OCI-LY1 (cell line): ENCODE measurements around the gene OR10D3.

Experiments
- H2AFZ ChIP-seq: fragments of 200-600 bp; sonication (generic), shearing (Covaris generic); 2 replicates; pipeline ENCODE4 v1.6.0; 2014; ENCODE audit warnings: antibody characterized with exemption, mild to moderate bottlenecking, low read length
- H3F3A ChIP-seq: fragments of 200-600 bp; sonication (generic), shearing (Covaris generic); 2 replicates; pipeline ENCODE4 v1.6.0; 2014; ENCODE audit warnings: mild to moderate bottlenecking, antibody characterized with exemption, low read length, moderate library complexity; ENCODE audit not compliant: insufficient read depth
- H3K27ac ChIP-seq: fragments of 200-600 bp; sonication (generic); 2 replicates; pipeline ENCODE4 v1.5.1; 2014; ENCODE audit warnings: low read length, mixed run types, mild to moderate bottlenecking, low read depth; ENCODE audit not compliant: poor library complexity, severe bottlenecking
- H3K27me3 ChIP-seq: fragments of 200-600 bp; sonication (generic); 2 replicates; pipeline ENCODE4 v1.6.0; 2014; ENCODE audit warnings: antibody characterized with exemption, mild to moderate bottlenecking, low read length, moderate library complexity; ENCODE audit not compliant: insufficient read depth
- H3K36me3 ChIP-seq: fragments of 200-600 bp; sonication (generic); 2 replicates; pipeline ENCODE4 v1.6.1; 2014; ENCODE audit warnings: mild to moderate bottlenecking, antibody characterized with exemption, low read length, moderate library complexity, mixed read lengths; ENCODE audit not compliant: insufficient read depth
- H3K4me1 ChIP-seq: fragments of 200-600 bp; sonication (generic); 2 replicates; pipeline ENCODE4 v1.5.1; 2014; ENCODE audit warnings: mild to moderate bottlenecking, low read length, moderate library complexity; ENCODE audit not compliant: insufficient read depth, severe bottlenecking
- H3K4me2 ChIP-seq: fragments of 200-600 bp; sonication (generic), shearing (Covaris generic); 2 replicates; pipeline ENCODE4 v1.6.1; 2014; ENCODE audit warnings: low read length
- H3K4me3 ChIP-seq: fragments of 200-600 bp; sonication (generic); 2 replicates; pipeline ENCODE4 v1.5.1; 2014; ENCODE audit warnings: low read length, low read depth, mild to moderate bottlenecking, mixed read lengths; ENCODE audit not compliant: poor library complexity, severe bottlenecking
- H3K79me2 ChIP-seq: fragments of 200-600 bp; shearing (Covaris generic); 2 replicates; pipeline ENCODE4 v1.6.1; 2016; ENCODE audit warnings: mixed run types, low read length, mixed read lengths; ENCODE audit not compliant: insufficient read depth
- H3K9ac ChIP-seq: fragments of 200-600 bp; sonication (generic), shearing (Covaris generic); 2 replicates; pipeline ENCODE4 v1.6.1; 2014; ENCODE audit warnings: mild to moderate bottlenecking, low read length, mixed read lengths
- H3K9me2 ChIP-seq: fragments of 200-600 bp; sonication (generic), shearing (Covaris generic); 2 replicates; pipeline ENCODE4 v1.6.1; 2014; ENCODE audit warnings: low read depth, mild to moderate bottlenecking, low read length, mixed read lengths
- H3K9me3 ChIP-seq: fragments of 200-600 bp; shearing (Covaris generic); 2 replicates; pipeline ENCODE4 v1.6.1; 2014; ENCODE audit warnings: low read length, mixed read lengths
- H4K20me1 ChIP-seq: fragments of 200-600 bp; sonication (generic), shearing (Covaris generic); 2 replicates; pipeline ENCODE4 v1.6.0; 2016; ENCODE audit warnings: mild to moderate bottlenecking, low read length; ENCODE audit not compliant: insufficient read depth
- EZH2 ChIP-seq: fragments of 200-600 bp; sonication (generic), shearing (Covaris generic); IDR thresholded peaks from 2 replicates; pipeline ENCODE4 v1.8.0; 2017; ENCODE audit warnings: borderline replicate concordance, mixed run types, mild to moderate bottlenecking, antibody characterized with exemption, low read length, moderate library complexity, mixed read lengths
- TF ChIP-seq, protein P1 (sequence below): fragments of 200-600 bp; sonication (generic), shearing (Covaris generic); IDR thresholded peaks from 2 replicates; pipeline ENCODE4 v1.5.1; 2017; ENCODE audit warnings: mild to moderate bottlenecking, antibody characterized with exemption, low read length, moderate library complexity, mixed read lengths

The OR10D3 gene

GRCh38 chr11:124199702-124200101 is 16.6 kb downstream of the OR10D3 start:
- H3K9me2 ChIP-seq = no peaks in the 10 kb centered on the region
- H3K9me3 ChIP-seq = no peaks in the 10 kb centered on the region
- H3K4me1 ChIP-seq = no peaks in the 10 kb centered on the region
- H2AFZ ChIP-seq = no peak overlapping the region
- TF ChIP-seq EZH2 = no peak
- TF ChIP-seq, protein P1, sequence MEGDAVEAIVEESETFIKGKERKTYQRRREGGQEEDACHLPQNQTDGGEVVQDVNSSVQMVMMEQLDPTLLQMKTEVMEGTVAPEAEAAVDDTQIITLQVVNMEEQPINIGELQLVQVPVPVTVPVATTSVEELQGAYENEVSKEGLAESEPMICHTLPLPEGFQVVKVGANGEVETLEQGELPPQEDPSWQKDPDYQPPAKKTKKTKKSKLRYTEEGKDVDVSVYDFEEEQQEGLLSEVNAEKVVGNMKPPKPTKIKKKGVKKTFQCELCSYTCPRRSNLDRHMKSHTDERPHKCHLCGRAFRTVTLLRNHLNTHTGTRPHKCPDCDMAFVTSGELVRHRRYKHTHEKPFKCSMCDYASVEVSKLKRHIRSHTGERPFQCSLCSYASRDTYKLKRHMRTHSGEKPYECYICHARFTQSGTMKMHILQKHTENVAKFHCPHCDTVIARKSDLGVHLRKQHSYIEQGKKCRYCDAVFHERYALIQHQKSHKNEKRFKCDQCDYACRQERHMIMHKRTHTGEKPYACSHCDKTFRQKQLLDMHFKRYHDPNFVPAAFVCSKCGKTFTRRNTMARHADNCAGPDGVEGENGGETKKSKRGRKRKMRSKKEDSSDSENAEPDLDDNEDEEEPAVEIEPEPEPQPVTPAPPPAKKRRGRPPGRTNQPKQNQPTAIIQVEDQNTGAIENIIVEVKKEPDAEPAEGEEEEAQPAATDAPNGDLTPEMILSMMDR = no peak
- no peak overlapping the region for H3K4me2 ChIP-seq
- H4K20me1 ChIP-seq = no peaks in the 10 kb centered on the region
- H3K79me2 ChIP-seq = no peaks in the 10 kb centered on the region
- no peak overlapping the region for H3K4me3 ChIP-seq
- H3K27ac ChIP-seq = no peak overlapping the region
- no peaks in the 10 kb centered on the region for H3F3A ChIP-seq
- no peaks in the 10 kb centered on the region for H3K36me3 ChIP-seq
- H3K9ac ChIP-seq = no peak overlapping the region
- H3K27me3 ChIP-seq = no peaks in the 10 kb centered on the region

DNA sequence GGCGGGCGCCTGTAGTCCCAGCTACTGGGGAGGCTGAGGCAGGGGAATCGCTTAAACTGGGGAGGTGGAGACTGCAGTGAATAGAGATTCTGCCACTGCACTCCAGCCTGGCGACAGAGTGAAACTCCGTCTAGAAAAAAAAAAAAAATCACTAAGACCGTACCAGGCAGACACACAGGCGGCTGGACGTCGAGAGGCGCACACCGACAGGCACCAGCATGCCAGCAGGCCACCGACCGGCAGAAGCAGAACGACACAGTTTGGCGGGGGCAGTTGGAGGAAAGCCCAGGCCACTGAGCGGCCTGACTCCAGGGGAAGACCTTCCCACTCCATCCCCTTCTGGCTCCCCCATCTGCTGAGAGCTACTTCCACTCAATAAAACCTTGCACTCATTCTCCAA is 17.5 kb downstream of the OR10D3 start:
- Histone ChIP-seq H3K9ac (no peak overlapping the region), H3K9me3 (no peaks in the 10 kb centered on the region), H3K4me2 (no peak overlapping the region), H3K36me3 (no peaks in the 10 kb centered on the region), H2AFZ (no peak overlapping the region), H3K79me2 (no peaks in the 10 kb centered on the region), H3K4me1 (no peaks in the 10 kb centered on the region), H3F3A (no peaks in the 10 kb centered on the region), H3K9me2 (no peaks in the 10 kb centered on the region), H4K20me1 (no peaks in the 10 kb centered on the region), H3K4me3 (no peak overlapping the region), H3K27me3 (no peaks in the 10 kb centered on the region), H3K27ac (no peak overlapping the region)
- TF ChIP-seq, protein P1 = no peak
- TF ChIP-seq EZH2 = no peak

DNA sequence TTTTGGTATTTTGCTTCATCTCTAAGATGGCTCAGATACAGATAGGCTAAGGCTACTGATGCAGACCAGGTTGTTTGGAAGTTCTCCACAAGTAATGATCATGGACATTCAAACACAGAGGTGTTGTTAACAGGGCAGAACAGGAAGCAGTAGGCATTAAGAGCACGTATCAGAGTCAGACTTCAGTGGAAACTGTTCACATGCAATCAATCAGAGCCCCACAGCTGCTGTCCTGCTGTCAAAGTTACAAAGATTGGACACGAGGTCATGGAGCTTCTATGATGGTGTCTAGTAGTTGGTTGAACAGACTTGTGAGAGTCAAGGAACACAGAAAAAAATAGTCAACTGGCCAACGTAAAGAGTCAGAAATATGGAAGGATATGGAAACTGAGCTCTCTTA is 19.8 kb downstream of the OR10D3 start:
- no peaks in the 10 kb centered on the region for H3K36me3 ChIP-seq
- H3K4me2 ChIP-seq = no peak overlapping the region
- no peak overlapping the region for H3K9ac ChIP-seq
- H3K4me3 ChIP-seq = no peak overlapping the region
- no peak for TF ChIP-seq EZH2
- TF ChIP-seq, protein P1 = no peak
- no peaks in the 10 kb centered on the region for H4K20me1 ChIP-seq
- no peaks in the 10 kb centered on the region for H3K9me2 ChIP-seq
- H3K27me3 ChIP-seq = no peaks in the 10 kb centered on the region
- no peaks in the 10 kb centered on the region for H3K4me1 ChIP-seq
- no peak overlapping the region for H3K27ac ChIP-seq
- no peaks in the 10 kb centered on the region for H3F3A ChIP-seq
- no peak overlapping the region for H2AFZ ChIP-seq
- H3K79me2 ChIP-seq = no peaks in the 10 kb centered on the region
- no peaks in the 10 kb centered on the region for H3K9me3 ChIP-seq
